HG03159 (cell line): ENCODE data around the gene CACTIN.
"Not testable (repeated sequence)": the region's sequence is repeated elsewhere in the genome, so short reads cannot be mapped to it uniquely, and the experiment has no call there.

Experiments
- ATAC-seq: cut with Tn5 transposase; IDR thresholded peaks from one replicate; pipeline ENCODE4 v1.9.1; 2021; ENCODE audit warnings: mild to moderate bottlenecking, moderate library complexity; ENCODE audit not compliant: unreplicated experiment

Gene CACTIN

GRCh38 chr19:3647102-3647501 lies 20.5 kb upstream of the CACTIN start:
- ATAC-seq: not testable (repeated sequence)

- ATAC-seq: no peak
Observed at GRCh38 chr19:3646336-3647092, 19.9 kb upstream of the CACTIN start.

GRCh38 chr19:3645726-3646125 lies 19.1 kb upstream of the CACTIN start:
- no peak for ATAC-seq

- no peak for ATAC-seq
Observed at GRCh38 chr19:3645067-3645396, 18.4 kb upstream of the CACTIN start.

GRCh38 chr19:3644351-3645066 lies 17.9 kb upstream of the CACTIN start:
- ATAC-seq: no peak

- no peak for ATAC-seq
Observed at GRCh38 chr19:3643674-3644313, 17.2 kb upstream of the CACTIN start.

GRCh38 chr19:3642987-3643673 lies 16.5 kb upstream of the CACTIN start:
- no peak for ATAC-seq

- no peak for ATAC-seq
Observed at GRCh38 chr19:3642296-3642695, 15.7 kb upstream of the CACTIN start.

GRCh38 chr19:3641515-3642269 lies 15.1 kb upstream of the CACTIN start:
- no peak for ATAC-seq

- no peak for ATAC-seq
Observed at GRCh38 chr19:3639479-3639878, 12.9 kb upstream of the CACTIN start.

GRCh38 chr19:3638208-3639193 lies 11.9 kb upstream of the CACTIN start:
- no peak for ATAC-seq

GRCh38 chr19:3637621-3638020 lies 11.0 kb upstream of the CACTIN start:
- no peak for ATAC-seq

GRCh38 chr19:3636962-3637361 lies 10.4 kb upstream of the CACTIN start:
- ATAC-seq: no peak

GRCh38 chr19:3636506-3636905 lies 9.9 kb upstream of the CACTIN start:
- no peak for ATAC-seq

GRCh38 chr19:3634496-3635045 lies 8.0 kb upstream of the CACTIN start:
- no peak for ATAC-seq

GRCh38 chr19:3633559-3633988 lies 7.0 kb upstream of the CACTIN start:
- no peak for ATAC-seq

- ATAC-seq: no peak
Observed at GRCh38 chr19:3632739-3633558, 6.4 kb upstream of the CACTIN start.

- ATAC-seq: no peak
Observed at GRCh38 chr19:3632098-3632497, 5.5 kb upstream of the CACTIN start.
